ENCODE data around the gene USP2.

DNA sequence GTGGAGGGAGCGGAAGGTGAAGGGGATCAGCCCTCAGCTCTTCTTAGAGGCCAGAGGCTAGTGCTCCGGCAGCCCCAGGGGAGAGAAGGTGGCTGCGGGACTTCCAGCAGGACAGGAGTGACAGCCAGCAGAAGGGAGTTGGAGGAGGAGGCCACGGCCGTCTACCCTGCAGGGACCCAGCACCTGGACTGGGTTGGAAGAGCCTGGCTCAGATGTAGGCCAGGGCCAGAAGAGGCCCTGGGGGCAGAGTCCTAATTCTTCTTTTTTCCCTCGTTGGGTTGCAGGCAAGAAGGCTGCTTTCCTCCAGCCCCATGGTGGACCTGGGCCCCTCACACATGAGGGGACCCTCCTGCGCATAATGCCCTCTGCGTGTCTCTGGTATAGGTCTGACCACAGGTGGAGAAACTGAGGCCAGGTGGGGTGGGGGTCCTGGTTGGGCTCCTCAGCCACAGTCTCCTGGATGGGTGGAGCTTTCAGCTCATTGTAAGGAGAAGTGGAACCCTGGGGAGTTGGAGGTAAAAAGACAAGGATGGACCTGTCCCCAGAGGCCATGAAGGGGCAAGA, 62.3 kb downstream of the USP2 start:
- TF ChIP-seq EZH2 (optimal IDR thresholded peaks at IDR 0.05; ENCODE audit: low read depth, low read length), result no peak
- TF ChIP-seq, protein P1, sequence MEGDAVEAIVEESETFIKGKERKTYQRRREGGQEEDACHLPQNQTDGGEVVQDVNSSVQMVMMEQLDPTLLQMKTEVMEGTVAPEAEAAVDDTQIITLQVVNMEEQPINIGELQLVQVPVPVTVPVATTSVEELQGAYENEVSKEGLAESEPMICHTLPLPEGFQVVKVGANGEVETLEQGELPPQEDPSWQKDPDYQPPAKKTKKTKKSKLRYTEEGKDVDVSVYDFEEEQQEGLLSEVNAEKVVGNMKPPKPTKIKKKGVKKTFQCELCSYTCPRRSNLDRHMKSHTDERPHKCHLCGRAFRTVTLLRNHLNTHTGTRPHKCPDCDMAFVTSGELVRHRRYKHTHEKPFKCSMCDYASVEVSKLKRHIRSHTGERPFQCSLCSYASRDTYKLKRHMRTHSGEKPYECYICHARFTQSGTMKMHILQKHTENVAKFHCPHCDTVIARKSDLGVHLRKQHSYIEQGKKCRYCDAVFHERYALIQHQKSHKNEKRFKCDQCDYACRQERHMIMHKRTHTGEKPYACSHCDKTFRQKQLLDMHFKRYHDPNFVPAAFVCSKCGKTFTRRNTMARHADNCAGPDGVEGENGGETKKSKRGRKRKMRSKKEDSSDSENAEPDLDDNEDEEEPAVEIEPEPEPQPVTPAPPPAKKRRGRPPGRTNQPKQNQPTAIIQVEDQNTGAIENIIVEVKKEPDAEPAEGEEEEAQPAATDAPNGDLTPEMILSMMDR (IDR thresholded peaks at IDR 0.05; ENCODE audit: low read length), result no peak
